Measurements from ENCODE around the gene POMT2.

Gene POMT2

DNA sequence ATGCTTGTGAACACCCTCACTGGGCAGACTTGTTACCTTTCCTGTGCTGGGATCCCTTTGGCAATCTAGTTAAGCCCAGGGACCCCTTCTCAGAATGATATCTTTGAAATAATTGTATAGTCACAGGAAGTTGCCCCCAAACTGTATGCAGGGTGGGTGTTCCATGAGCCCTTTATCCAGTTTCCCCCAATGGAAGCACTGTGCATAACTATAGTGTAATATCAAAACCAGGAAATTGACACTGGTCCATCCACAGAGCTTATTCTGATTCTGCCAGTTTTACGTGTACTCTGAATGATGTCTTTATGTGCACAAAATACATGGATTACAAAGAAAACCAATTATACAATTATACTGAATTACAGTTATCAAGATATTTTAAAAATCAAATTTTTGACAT is 73.9 kb downstream of the POMT2 start:
- TF ChIP-seq POLR2A (IDR thresholded peaks at IDR 0.05; ENCODE audit: extremely low read depth, insufficient read length) (no peak), MYC (IDR thresholded peaks at IDR 0.05; ENCODE audit: low read depth, low read length) (no peak)
- TF ChIP-seq, protein P1, sequence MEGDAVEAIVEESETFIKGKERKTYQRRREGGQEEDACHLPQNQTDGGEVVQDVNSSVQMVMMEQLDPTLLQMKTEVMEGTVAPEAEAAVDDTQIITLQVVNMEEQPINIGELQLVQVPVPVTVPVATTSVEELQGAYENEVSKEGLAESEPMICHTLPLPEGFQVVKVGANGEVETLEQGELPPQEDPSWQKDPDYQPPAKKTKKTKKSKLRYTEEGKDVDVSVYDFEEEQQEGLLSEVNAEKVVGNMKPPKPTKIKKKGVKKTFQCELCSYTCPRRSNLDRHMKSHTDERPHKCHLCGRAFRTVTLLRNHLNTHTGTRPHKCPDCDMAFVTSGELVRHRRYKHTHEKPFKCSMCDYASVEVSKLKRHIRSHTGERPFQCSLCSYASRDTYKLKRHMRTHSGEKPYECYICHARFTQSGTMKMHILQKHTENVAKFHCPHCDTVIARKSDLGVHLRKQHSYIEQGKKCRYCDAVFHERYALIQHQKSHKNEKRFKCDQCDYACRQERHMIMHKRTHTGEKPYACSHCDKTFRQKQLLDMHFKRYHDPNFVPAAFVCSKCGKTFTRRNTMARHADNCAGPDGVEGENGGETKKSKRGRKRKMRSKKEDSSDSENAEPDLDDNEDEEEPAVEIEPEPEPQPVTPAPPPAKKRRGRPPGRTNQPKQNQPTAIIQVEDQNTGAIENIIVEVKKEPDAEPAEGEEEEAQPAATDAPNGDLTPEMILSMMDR (IDR thresholded peaks at IDR 0.05; ENCODE audit: low read depth, low read length) = no peak
- TF ChIP-seq, protein P2, sequence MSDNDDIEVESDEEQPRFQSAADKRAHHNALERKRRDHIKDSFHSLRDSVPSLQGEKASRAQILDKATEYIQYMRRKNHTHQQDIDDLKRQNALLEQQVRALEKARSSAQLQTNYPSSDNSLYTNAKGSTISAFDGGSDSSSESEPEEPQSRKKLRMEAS (IDR thresholded peaks at IDR 0.05; ENCODE audit: low read depth, low read length) = no peak
- no peak for DNase-seq (ENCODE audit: low read depth)
- H3K4me3 ChIP-seq (ENCODE audit: low read depth, low read length) = no peak overlapping the region

DNA sequence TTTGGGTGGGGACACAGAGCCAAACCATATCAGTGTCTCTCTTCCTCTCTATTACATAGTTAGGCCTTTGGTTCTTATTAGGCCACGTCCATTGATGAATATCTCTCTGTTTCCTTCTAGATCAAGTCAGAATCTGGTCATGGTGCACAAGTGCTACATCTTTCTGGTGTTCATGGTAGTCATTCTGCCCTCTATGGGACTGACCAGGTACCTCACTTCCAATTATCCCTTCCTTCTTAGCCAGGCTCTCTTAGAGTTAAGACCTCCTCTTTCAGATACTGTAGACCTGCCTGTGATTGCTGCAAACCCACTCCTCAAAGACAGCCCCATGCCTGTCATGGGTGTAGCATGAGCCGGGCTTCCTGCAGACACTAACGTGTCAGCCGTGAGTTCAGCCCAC is 74.9 kb downstream of the POMT2 start:
- no peak overlapping the region for H3K4me3 ChIP-seq (ENCODE audit: low read depth, low read length)
- no peak for DNase-seq (ENCODE audit: low read depth)
- TF ChIP-seq, protein P2 (IDR thresholded peaks at IDR 0.05; ENCODE audit: low read depth, low read length) = no peak
- TF ChIP-seq, protein P1 (IDR thresholded peaks at IDR 0.05; ENCODE audit: low read depth, low read length) = peak; percentile 4
- TF ChIP-seq MYC (IDR thresholded peaks at IDR 0.05; ENCODE audit: low read depth, low read length) (no peak), POLR2A (IDR thresholded peaks at IDR 0.05; ENCODE audit: extremely low read depth, insufficient read length) (no peak)

DNA sequence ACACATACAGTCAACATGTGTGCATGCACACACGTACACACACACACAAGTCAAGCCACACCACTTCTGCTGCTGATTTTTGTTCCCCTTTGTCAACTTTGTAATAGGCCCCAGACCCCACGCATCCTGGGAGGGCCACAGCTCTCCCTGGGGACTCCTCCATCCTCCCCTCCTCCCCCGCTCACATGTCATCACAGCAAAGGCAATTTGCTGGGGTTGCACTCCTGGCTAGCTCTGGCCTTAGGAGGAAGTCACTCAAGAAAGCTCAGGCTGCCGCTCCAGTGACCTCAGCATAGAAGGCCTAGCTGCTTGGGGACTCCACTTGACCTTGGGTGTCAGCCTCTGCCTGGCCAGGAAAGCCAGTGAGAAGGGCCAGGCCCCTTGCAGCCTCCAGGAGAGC is 76.8 kb downstream of the POMT2 start:
- peak; percentile 91 for DNase-seq (ENCODE audit: low read depth)
- no peak overlapping the region for H3K4me3 ChIP-seq (ENCODE audit: low read depth, low read length)
- TF ChIP-seq, protein P1 (IDR thresholded peaks at IDR 0.05; ENCODE audit: low read depth, low read length) = no peak
- TF ChIP-seq, protein P2 (IDR thresholded peaks at IDR 0.05; ENCODE audit: low read depth, low read length) = peak; percentile 59
- no peak for TF ChIP-seq POLR2A (IDR thresholded peaks at IDR 0.05; ENCODE audit: extremely low read depth, insufficient read length)

DNA sequence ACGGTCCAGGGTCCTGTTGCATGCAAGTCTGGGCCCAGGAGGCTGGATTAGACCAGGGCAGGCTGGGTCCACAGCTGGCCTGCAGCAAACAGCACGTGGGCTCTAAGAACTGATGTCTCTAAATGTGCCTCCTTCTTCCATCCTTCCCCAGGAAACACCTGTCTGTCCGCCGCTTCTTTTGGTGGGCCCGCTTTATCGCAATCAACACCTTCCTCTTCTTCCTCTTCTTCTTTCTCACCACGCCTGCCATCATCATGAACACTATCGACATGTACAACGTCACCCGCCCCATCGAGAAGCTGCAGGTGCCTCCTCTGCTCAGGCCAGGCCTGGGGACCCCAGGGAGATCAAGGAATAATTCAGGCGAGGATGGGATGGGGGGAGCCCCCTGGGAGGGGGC is 77.9 kb downstream of the POMT2 start:
- no peak for TF ChIP-seq POLR2A (IDR thresholded peaks at IDR 0.05; ENCODE audit: extremely low read depth, insufficient read length)
- TF ChIP-seq, protein P1 (IDR thresholded peaks at IDR 0.05; ENCODE audit: low read depth, low read length) = no peak
- no peak for TF ChIP-seq MYC (IDR thresholded peaks at IDR 0.05; ENCODE audit: low read depth, low read length)
- TF ChIP-seq, protein P2 (IDR thresholded peaks at IDR 0.05; ENCODE audit: low read depth, low read length) = no peak
- no peak overlapping the region for H3K4me3 ChIP-seq (ENCODE audit: low read depth, low read length)
- no peak for DNase-seq (ENCODE audit: low read depth)

DNA sequence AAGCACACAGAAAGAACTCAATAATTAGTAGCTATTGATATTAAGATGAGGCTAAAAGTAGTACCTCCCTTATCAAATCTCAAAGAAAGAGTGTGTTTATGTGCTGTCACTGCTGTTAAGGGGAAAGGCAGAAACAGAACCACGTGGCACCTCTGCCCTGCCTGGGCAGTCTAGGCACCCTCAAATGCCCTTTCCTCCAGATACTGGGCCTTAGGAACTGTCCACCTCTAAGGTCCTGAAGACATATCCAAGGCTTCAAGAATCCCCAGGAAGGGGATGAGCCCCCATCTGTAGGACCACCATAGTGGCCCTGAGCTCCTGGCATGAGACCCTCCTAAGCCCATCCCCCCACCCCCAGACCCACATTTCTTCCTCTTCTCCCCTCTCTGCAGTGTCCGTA is 78.7 kb downstream of the POMT2 start:
- TF ChIP-seq, protein P2 (IDR thresholded peaks at IDR 0.05; ENCODE audit: low read depth, low read length) = peak; percentile 84
- TF ChIP-seq POLR2A (IDR thresholded peaks at IDR 0.05; ENCODE audit: extremely low read depth, insufficient read length) = no peak
- TF ChIP-seq, protein P1 (IDR thresholded peaks at IDR 0.05; ENCODE audit: low read depth, low read length) = no peak
- peak; percentile 6; the same call in 1 of the 2 replicates for TF ChIP-seq MYC (IDR thresholded peaks at IDR 0.05; ENCODE audit: low read depth, low read length)
- no peak overlapping the region for H3K4me3 ChIP-seq (ENCODE audit: low read depth, low read length)
- DNase-seq (ENCODE audit: low read depth) = no peak
